HepG2 (cell line): ENCODE measurements around the gene ZBTB7A. TPM values are rescaled to one million over a fixed set of nuclear protein-coding genes. Genes with fewer than 3 reads are reported as not detected.

Source experiments
- FOXP1 ChIP-seq, 2 experiments: fragments of 450-650 bp in 1 of 2; IDR thresholded peaks; 2 replicates each; pipeline ENCODE4 v1.6.1; 2017 to 2018; ENCODE audit warnings: antibody characterized with exemption in 1 of 2
- KLF15 ChIP-seq: sonication (generic); formaldehyde crosslinking; IDR thresholded peaks from 2 replicates; pipeline ENCODE4 v1.8.1; 2023; ENCODE audit warnings: borderline replicate concordance, mild to moderate bottlenecking, inconsistent platforms, missing genetic modification reagents, mixed read lengths
- SCMH1 ChIP-seq: sonication (generic); formaldehyde crosslinking; IDR thresholded peaks from 2 replicates; pipeline ENCODE4 v1.9.0; 2021; ENCODE audit warnings: missing genetic modification reagents, mild to moderate bottlenecking, borderline replicate concordance
- SKI ChIP-seq: fragments of 450-650 bp; IDR thresholded peaks from one replicate; pipeline ENCODE4 v1.6.1; 2018; ENCODE audit warnings: mild to moderate bottlenecking; ENCODE audit not compliant: partially characterized antibody
- TARDBP ChIP-seq: sonication (generic); formaldehyde crosslinking; IDR thresholded peaks from 2 replicates; pipeline ENCODE4 v1.8.0; 2022; ENCODE audit warnings: mild to moderate bottlenecking, missing genetic modification reagents
- ZNF160 ChIP-seq: sonication (generic); formaldehyde crosslinking; IDR thresholded peaks from 2 replicates; pipeline ENCODE4 v1.8.0; 2022; ENCODE audit warnings: mild to moderate bottlenecking, inconsistent platforms, missing genetic modification reagents
- ZNF546 ChIP-seq: sonication (generic); formaldehyde crosslinking; conservative IDR thresholded peaks from 2 replicates; pipeline ENCODE4 v1.8.1; 2023; ENCODE audit warnings: mild to moderate bottlenecking, missing genetic modification reagents
- ZNF558 ChIP-seq: sonication (generic); formaldehyde crosslinking; IDR thresholded peaks from 2 replicates; pipeline ENCODE4 v1.9.0; 2022; ENCODE audit warnings: mild to moderate bottlenecking, missing genetic modification reagents, borderline replicate concordance
- ZNF652 ChIP-seq: IDR thresholded peaks from 2 replicates; pipeline ENCODE4 v1.6.1; 2016; ENCODE audit warnings: low read depth, borderline replicate concordance
- ZNF883 ChIP-seq: sonication (generic); formaldehyde crosslinking; IDR thresholded peaks from 2 replicates; pipeline ENCODE4 v1.5.1; 2020; ENCODE audit warnings: mild to moderate bottlenecking, missing genetic modification reagents; ENCODE audit errors: not compliant biosample characterization
- ZSCAN20 ChIP-seq: sonication (generic); formaldehyde crosslinking; IDR thresholded peaks from 2 replicates; pipeline ENCODE4 v1.4.0; 2020; ENCODE audit warnings: missing genetic modification reagents, mild to moderate bottlenecking, borderline replicate concordance
- ZSCAN21 ChIP-seq: sonication (generic); formaldehyde crosslinking; IDR thresholded peaks from 2 replicates; pipeline ENCODE4 v1.8.0; 2022; ENCODE audit warnings: mild to moderate bottlenecking, missing genetic modification reagents, moderate library complexity, borderline replicate concordance
- ZSCAN9 ChIP-seq: IDR thresholded peaks from 2 replicates; pipeline ENCODE4 v1.6.1; 2016; ENCODE audit warnings: borderline replicate concordance
- polyA plus RNA-seq, 8 experiments: library from polyadenylated mRNA; depleted of rRNA in 3 of 8; stranded (reverse) in 7 of 8; unstranded in 1 of 8; fragments of >200 nt; fragmentation: Illumina TruSeq in 4 of 8; extraction: Trizol in 4 of 8; gene quantifications; 2 replicates each; pipeline versions ENCODE4 v1.2.1 to v1.2.3, GENCODE V29; 2011 to 2016; ENCODE audit warnings: low read depth in 4 of 8, missing spikeins in 1 of 8, mixed read lengths in 1 of 8; ENCODE audit not compliant: insufficient read depth in 1 of 8
- total RNA-seq, 5 experiments: library from RNA; depleted of rRNA; stranded (reverse); fragments of >200 nt; fragmentation: Illumina TruSeq; extraction: Trizol; gene quantifications; 2 replicates each; pipeline ENCODE4 v1.2.3, GENCODE V29; 2016; ENCODE audit warnings: low read depth in 1 of 5
- TF ChIP-seq, protein P1 (sequence below): sonication (generic); formaldehyde crosslinking; IDR thresholded peaks from 2 replicates; pipeline ENCODE4 v1.4.0; 2020; ENCODE audit warnings: missing genetic modification reagents
- TF ChIP-seq, protein P2 (sequence below): sonication (generic); formaldehyde crosslinking; IDR thresholded peaks from 2 replicates; pipeline ENCODE4 v1.5.0; 2020; ENCODE audit warnings: mild to moderate bottlenecking, missing genetic modification reagents, moderate library complexity
- TF ChIP-seq, protein P3 (sequence below): sonication (generic); formaldehyde crosslinking; IDR thresholded peaks from 2 replicates; pipeline ENCODE4 v1.4.0; 2020; ENCODE audit warnings: missing genetic modification reagents
- TF ChIP-seq, protein P4 (sequence below): sonication (generic); formaldehyde crosslinking; IDR thresholded peaks from 2 replicates; pipeline ENCODE4 v1.4.0; 2020; ENCODE audit warnings: mild to moderate bottlenecking, missing genetic modification reagents
- TF ChIP-seq, protein P5 (sequence below): sonication (generic); formaldehyde crosslinking; IDR thresholded peaks from 2 replicates; pipeline ENCODE4 v1.5.1; 2020; ENCODE audit warnings: missing genetic modification reagents, mild to moderate bottlenecking, borderline replicate concordance
- TF ChIP-seq, protein P6 (sequence below): IDR thresholded peaks from 2 replicates; pipeline ENCODE4 v1.6.1; 2016

The ZBTB7A gene
- total and polyA plus RNA-seq, 2 of the 13 experiments (the other 11 are each of a cell fraction or from before 2014, with no cell fraction given): 3.6 to 4.0 TPM

DNA sequence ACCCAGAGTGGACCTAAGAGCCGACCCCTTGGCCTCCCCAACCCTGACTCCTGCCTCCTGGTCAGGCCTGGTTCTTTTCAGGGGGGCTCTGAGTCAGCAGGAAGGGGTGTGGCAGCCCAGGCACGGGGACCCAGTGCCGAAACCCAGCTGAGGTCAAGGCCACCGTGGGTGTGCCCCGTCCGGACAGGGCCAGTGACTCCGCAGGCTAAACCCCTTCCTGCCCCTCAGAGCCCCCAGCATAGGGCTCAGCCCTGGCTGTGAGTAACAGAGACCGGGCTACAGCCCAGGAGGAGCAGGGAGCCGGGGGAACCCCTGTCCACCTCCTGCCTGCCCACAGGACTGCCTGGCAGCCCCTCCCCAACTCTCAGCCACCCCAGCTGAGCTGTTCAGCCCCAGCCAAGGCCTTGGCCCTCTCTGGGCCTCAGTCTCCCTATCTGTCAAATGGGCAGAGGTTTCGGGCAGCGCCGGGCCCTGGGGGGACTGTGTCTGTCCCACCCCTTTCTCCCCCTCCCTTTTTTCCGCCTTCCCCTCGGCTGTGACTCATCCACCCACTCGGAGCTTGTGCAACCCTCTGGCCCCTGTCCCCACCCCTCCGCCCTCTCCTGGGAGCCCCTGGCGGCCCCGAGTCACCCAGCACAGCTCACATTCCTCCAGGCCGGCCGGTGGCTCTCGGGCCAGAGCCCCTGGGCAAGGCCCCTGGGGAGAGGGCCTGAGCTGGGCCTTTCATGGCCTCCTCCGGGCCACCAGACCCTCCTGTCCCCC lies 8.6 kb downstream of the ZBTB7A start (continued):
- TF ChIP-seq ZSCAN21 (CRISPR knock-in tag) (peak; percentile 35; the same call in 1 of the 2 replicates), TARDBP (peak; percentile 53; the same call in 1 of the 2 replicates), ZNF883 (peak; percentile 76), ZSCAN9 (CRISPR knock-in tag) (peak; percentile 84), KLF15 (CRISPR knock-in tag) (no peak), ZNF546 (CRISPR knock-in tag) (0 out of 2 replicates have a peak, but pooled peaks have one; percentile 18), ZNF160 (CRISPR knock-in tag) (no peak), ZNF652 (CRISPR knock-in tag) (peak; percentile 4; the same call in 1 of the 2 replicates), SKI (peak; percentile 23), SCMH1 (CRISPR knock-in tag) (no peak), FOXP1 (IDR thresholded peaks at IDR 0.05) (peak; percentile 4; the same call in 1 of the 2 replicates), FOXP1 (CRISPR knock-in tag; IDR thresholded peaks at IDR 0.05) (no peak), ZNF558 (CRISPR knock-in tag) (no peak; the same call in 1 of the 2 replicates), ZSCAN20 (0 out of 2 replicates have a peak, but pooled peaks have one; percentile 28)
- TF ChIP-seq, protein P1, sequence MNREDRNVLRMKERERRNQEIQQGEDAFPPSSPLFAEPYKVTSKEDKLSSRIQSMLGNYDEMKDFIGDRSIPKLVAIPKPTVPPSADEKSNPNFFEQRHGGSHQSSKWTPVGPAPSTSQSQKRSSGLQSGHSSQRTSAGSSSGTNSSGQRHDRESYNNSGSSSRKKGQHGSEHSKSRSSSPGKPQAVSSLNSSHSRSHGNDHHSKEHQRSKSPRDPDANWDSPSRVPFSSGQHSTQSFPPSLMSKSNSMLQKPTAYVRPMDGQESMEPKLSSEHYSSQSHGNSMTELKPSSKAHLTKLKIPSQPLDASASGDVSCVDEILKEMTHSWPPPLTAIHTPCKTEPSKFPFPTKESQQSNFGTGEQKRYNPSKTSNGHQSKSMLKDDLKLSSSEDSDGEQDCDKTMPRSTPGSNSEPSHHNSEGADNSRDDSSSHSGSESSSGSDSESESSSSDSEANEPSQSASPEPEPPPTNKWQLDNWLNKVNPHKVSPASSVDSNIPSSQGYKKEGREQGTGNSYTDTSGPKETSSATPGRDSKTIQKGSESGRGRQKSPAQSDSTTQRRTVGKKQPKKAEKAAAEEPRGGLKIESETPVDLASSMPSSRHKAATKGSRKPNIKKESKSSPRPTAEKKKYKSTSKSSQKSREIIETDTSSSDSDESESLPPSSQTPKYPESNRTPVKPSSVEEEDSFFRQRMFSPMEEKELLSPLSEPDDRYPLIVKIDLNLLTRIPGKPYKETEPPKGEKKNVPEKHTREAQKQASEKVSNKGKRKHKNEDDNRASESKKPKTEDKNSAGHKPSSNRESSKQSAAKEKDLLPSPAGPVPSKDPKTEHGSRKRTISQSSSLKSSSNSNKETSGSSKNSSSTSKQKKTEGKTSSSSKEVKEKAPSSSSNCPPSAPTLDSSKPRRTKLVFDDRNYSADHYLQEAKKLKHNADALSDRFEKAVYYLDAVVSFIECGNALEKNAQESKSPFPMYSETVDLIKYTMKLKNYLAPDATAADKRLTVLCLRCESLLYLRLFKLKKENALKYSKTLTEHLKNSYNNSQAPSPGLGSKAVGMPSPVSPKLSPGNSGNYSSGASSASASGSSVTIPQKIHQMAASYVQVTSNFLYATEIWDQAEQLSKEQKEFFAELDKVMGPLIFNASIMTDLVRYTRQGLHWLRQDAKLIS (CRISPR knock-in tag): peak; percentile 46; the same call in 1 of the 2 replicates
- TF ChIP-seq, protein P2, sequence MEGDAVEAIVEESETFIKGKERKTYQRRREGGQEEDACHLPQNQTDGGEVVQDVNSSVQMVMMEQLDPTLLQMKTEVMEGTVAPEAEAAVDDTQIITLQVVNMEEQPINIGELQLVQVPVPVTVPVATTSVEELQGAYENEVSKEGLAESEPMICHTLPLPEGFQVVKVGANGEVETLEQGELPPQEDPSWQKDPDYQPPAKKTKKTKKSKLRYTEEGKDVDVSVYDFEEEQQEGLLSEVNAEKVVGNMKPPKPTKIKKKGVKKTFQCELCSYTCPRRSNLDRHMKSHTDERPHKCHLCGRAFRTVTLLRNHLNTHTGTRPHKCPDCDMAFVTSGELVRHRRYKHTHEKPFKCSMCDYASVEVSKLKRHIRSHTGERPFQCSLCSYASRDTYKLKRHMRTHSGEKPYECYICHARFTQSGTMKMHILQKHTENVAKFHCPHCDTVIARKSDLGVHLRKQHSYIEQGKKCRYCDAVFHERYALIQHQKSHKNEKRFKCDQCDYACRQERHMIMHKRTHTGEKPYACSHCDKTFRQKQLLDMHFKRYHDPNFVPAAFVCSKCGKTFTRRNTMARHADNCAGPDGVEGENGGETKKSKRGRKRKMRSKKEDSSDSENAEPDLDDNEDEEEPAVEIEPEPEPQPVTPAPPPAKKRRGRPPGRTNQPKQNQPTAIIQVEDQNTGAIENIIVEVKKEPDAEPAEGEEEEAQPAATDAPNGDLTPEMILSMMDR (CRISPR knock-in tag): peak; percentile 67
- TF ChIP-seq, protein P3, sequence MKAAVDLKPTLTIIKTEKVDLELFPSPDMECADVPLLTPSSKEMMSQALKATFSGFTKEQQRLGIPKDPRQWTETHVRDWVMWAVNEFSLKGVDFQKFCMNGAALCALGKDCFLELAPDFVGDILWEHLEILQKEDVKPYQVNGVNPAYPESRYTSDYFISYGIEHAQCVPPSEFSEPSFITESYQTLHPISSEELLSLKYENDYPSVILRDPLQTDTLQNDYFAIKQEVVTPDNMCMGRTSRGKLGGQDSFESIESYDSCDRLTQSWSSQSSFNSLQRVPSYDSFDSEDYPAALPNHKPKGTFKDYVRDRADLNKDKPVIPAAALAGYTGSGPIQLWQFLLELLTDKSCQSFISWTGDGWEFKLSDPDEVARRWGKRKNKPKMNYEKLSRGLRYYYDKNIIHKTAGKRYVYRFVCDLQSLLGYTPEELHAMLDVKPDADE: peak; percentile 82; the same call in 1 of the 2 replicates
- TF ChIP-seq, protein P4, sequence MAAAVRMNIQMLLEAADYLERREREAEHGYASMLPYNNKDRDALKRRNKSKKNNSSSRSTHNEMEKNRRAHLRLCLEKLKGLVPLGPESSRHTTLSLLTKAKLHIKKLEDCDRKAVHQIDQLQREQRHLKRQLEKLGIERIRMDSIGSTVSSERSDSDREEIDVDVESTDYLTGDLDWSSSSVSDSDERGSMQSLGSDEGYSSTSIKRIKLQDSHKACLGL: peak; percentile 35; the same call in 1 of the 2 replicates
- TF ChIP-seq, protein P5, sequence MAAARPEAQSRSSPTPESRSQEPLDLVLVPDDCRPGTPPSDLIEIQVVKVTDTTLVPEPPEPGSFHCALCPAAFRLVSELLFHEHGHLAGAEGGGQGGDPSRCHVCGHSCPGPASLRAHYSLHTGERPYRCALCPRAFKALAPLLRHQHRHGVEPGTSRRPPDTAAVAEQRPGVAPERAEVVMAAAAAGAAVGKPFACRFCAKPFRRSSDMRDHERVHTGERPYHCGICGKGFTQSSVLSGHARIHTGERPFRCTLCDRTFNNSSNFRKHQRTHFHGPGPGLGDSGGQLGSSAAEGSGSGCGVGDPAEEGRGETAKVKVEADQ (CRISPR knock-in tag): 0 out of 2 replicates have a peak, but pooled peaks have one; percentile 40
- TF ChIP-seq, protein P6, sequence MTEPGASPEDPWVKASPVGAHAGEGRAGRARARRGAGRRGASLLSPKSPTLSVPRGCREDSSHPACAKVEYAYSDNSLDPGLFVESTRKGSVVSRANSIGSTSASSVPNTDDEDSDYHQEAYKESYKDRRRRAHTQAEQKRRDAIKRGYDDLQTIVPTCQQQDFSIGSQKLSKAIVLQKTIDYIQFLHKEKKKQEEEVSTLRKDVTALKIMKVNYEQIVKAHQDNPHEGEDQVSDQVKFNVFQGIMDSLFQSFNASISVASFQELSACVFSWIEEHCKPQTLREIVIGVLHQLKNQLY: no peak
